Karpas-422 (cell line): ENCODE results near the gene NSMCE4A. TPM values are rescaled to one million over a fixed set of nuclear protein-coding genes. Genes with fewer than 3 reads are reported as not detected.
"Not testable (repeated sequence)": the region's sequence is repeated elsewhere in the genome, so short reads cannot be mapped to it uniquely, and the experiment has no call there.

Source experiments
- DNase-seq: peaks from one replicate; pipeline ENCODE4 v3.0.0-alpha.2; 2015
- H2AFZ ChIP-seq: fragments of 200-600 bp; sonication (generic); 2 replicates; pipeline ENCODE4 v1.6.1; 2014; ENCODE audit warnings: antibody characterized with exemption, low read length, mixed read lengths
- H3K27ac ChIP-seq: fragments of 200-600 bp; sonication (generic); 2 replicates; pipeline ENCODE4 v1.5.1; 2014; ENCODE audit warnings: mild to moderate bottlenecking, low read length, moderate library complexity
- H3K27me3 ChIP-seq: fragments of 200-600 bp; sonication (generic); 2 replicates; pipeline ENCODE4 v1.6.1; 2014; ENCODE audit warnings: low read length, mixed read lengths
- H3K36me3 ChIP-seq: fragments of 200-600 bp; sonication (generic); 2 replicates; pipeline ENCODE4 v1.6.1; 2014; ENCODE audit warnings: low read length, mixed read lengths; ENCODE audit not compliant: insufficient read depth
- H3K4me1 ChIP-seq: fragments of 200-600 bp; sonication (generic); 2 replicates; pipeline ENCODE4 v1.6.1; 2014; ENCODE audit warnings: mild to moderate bottlenecking, low read length, mixed read lengths
- H3K4me2 ChIP-seq: fragments of 200-600 bp; sonication (generic); 2 replicates; pipeline ENCODE4 v1.6.1; 2014; ENCODE audit warnings: low read length, low read depth, mild to moderate bottlenecking; ENCODE audit not compliant: poor library complexity, severe bottlenecking
- H3K4me3 ChIP-seq: fragments of 200-600 bp; sonication (generic); 2 replicates; pipeline ENCODE4 v1.5.1; 2014; ENCODE audit warnings: mild to moderate bottlenecking, antibody characterized with exemption, low read length, mixed read lengths
- H3K79me2 ChIP-seq: fragments of 200-600 bp; sonication (generic); 2 replicates; pipeline ENCODE4 v1.6.1; 2014; ENCODE audit warnings: mild to moderate bottlenecking, low read length, mixed read lengths
- H3K9ac ChIP-seq: fragments of 200-600 bp; sonication (generic); 2 replicates; pipeline ENCODE4 v1.6.0; 2014; ENCODE audit warnings: low read length
- H3K9me2 ChIP-seq: fragments of 200-600 bp; sonication (generic), shearing (Covaris generic); replicated peaks from 2 replicates; pipeline ENCODE4 v1.6.0; 2014; ENCODE audit warnings: mild to moderate bottlenecking, low read length, moderate library complexity; ENCODE audit not compliant: insufficient read depth
- H3K9me3 ChIP-seq: fragments of 300-700, 200-600 bp; sonication (generic); 2 replicates; pipeline ENCODE4 v1.6.1; 2014; ENCODE audit warnings: low read length, mixed read lengths
- H4K20me1 ChIP-seq: fragments of 200-600 bp; sonication (generic); 2 replicates; pipeline ENCODE4 v1.6.1; 2014; ENCODE audit warnings: mild to moderate bottlenecking, antibody characterized with exemption, low read length, low read depth; ENCODE audit not compliant: insufficient read depth
- total RNA-seq: library from RNA; depleted of rRNA; stranded (reverse); fragments of >200 nt; shearing (Covaris generic); gene quantifications from 2 replicates; pipeline ENCODE4 v1.2.3, GENCODE V29; 2014; ENCODE audit warnings: low replicate concordance

Gene NSMCE4A
- total RNA-seq, 1 experiment from 2014 or later: 105 TPM

DNA sequence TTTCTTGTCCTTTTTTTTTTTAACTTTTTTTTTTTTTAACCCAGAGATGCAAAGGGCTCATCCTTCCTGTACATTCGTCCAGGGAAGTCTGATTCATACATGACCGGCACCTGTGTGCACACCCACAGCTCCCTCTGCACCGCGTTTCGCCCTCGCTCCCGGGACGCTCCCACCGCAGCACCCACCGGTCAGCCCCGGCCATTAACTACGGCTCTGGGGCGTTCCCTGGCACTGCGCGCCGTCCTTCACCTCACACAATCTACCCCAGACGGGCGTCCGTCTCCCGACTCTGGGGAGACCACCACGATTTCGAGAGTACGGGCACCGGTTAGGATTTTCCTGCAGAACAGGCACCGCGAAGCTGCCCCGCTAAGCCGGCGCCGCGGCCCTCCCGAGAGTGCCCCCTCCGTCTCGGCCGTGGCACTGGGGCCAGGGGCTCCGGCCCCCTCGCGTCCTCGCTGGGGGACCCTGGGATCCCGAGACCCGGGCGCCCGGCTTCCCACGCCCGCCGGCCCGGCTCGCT is 47.6 kb downstream of the NSMCE4A start:
- peak overlapping the region; percentile 100 for H3K9ac ChIP-seq
- no peaks in the 10 kb centered on the region for H3K9me3 ChIP-seq
- peak; percentile 77 for DNase-seq
- peak overlapping the region; percentile 82 for H3K27ac ChIP-seq
- H3K27me3 ChIP-seq: no peaks in the 10 kb centered on the region
- peaks cover 63% of the 10 kb centered on the region for H3K79me2 ChIP-seq
- peak overlapping the region; percentile 75 for H3K4me2 ChIP-seq
- peak overlapping the region; percentile 75 for H3K4me3 ChIP-seq
- H3K36me3 ChIP-seq: peaks cover 9% of the 10 kb centered on the region; the same call in 1 of the 2 replicates
- peak overlapping the region; percentile 83; the same call in 1 of the 2 replicates for H2AFZ ChIP-seq
- H3K9me2 ChIP-seq: no peaks in the 10 kb centered on the region
- peaks cover 42% of the 10 kb centered on the region for H3K4me1 ChIP-seq
- no peaks in the 10 kb centered on the region for H4K20me1 ChIP-seq

GRCh38 chr10:121926671-121927317 is 48.2 kb downstream of the NSMCE4A start:
- peak overlapping the region; percentile 75 for H3K4me3 ChIP-seq
- H3K9me2 ChIP-seq: no peaks in the 10 kb centered on the region
- H3K4me1 ChIP-seq: peaks cover 48% of the 10 kb centered on the region
- H3K4me2 ChIP-seq: peak overlapping the region; percentile 75
- H3K27me3 ChIP-seq: no peaks in the 10 kb centered on the region
- H3K27ac ChIP-seq: peak overlapping the region; percentile 82
- peaks cover 69% of the 10 kb centered on the region for H3K79me2 ChIP-seq
- H4K20me1 ChIP-seq: no peaks in the 10 kb centered on the region
- H2AFZ ChIP-seq: peak overlapping the region; percentile 83; the same call in 1 of the 2 replicates
- H3K9me3 ChIP-seq: no peaks in the 10 kb centered on the region
- DNase-seq: peak; percentile 65
- H3K36me3 ChIP-seq: peaks cover 15% of the 10 kb centered on the region; the same call in 1 of the 2 replicates
- H3K9ac ChIP-seq: peak overlapping the region; percentile 100

DNA sequence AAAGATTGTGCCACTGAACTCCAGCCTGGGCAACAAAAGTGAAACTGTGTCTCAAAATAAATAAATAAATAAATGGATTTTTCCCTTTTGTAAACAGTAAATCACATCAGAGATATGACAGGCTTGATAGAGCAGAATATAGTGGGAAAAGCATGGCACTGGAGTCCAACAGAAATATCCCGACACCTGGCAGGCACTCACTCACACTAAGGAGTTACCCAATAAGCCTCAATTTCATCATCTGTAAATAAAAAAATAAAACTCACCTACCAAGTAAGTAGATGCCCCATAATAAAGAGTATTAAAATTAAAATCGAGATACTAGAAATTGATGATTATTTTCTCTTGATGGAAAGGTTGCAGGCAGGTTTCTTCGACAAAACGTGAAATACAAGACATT is 48.9 kb downstream of the NSMCE4A start:
- peak overlapping the region; percentile 82 for H3K27ac ChIP-seq
- H4K20me1 ChIP-seq: no peaks in the 10 kb centered on the region
- peaks cover 76% of the 10 kb centered on the region for H3K79me2 ChIP-seq
- H3K4me1 ChIP-seq: peaks cover 54% of the 10 kb centered on the region
- H3K27me3 ChIP-seq: no peaks in the 10 kb centered on the region
- H3K4me3 ChIP-seq: peak overlapping the region; percentile 75
- no peak overlapping the region for H2AFZ ChIP-seq
- DNase-seq: no peak
- no peaks in the 10 kb centered on the region for H3K9me2 ChIP-seq
- peak overlapping the region; percentile 100 for H3K9ac ChIP-seq
- H3K36me3 ChIP-seq: peaks cover 21% of the 10 kb centered on the region; the same call in 1 of the 2 replicates
- H3K4me2 ChIP-seq: peak overlapping the region; percentile 75
- no peaks in the 10 kb centered on the region for H3K9me3 ChIP-seq

GRCh38 chr10:121921238-121921931 is 53.6 kb downstream of the NSMCE4A start:
- peaks cover 47% of the 10 kb centered on the region for H3K36me3 ChIP-seq
- H3K27ac ChIP-seq: peak overlapping the region; percentile 95
- DNase-seq: peak; percentile 40

DNA sequence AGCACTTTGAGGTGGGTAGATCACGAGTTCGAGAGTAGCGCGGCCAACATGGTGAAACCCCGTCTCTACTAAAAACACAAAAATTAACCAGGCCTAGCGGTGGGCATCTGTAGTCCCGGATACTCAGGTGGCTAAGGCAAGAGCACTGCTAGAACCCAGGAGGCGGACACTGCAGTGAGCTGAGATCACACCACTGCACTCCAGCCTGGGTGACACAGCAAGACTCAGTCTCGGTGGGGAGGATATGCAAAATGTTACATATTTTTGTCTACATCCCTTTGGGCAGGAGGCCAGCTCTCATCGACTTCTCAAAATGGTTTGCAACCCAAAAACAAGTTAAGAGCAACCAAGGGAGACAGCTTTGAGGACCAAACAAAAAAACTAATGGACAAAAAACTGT is 55.4 kb downstream of the NSMCE4A start:
- no peaks in the 10 kb centered on the region for H3K9me3 ChIP-seq
- H3K4me1 ChIP-seq: peaks cover 61% of the 10 kb centered on the region
- H4K20me1 ChIP-seq: no peaks in the 10 kb centered on the region
- H3K36me3 ChIP-seq: peaks cover 52% of the 10 kb centered on the region
- peak overlapping the region; percentile 95 for H3K27ac ChIP-seq
- peak; percentile 95 for DNase-seq
- peak overlapping the region; percentile 45 for H3K4me3 ChIP-seq
- H3K9ac ChIP-seq: peak overlapping the region; percentile 51
- no peaks in the 10 kb centered on the region for H3K27me3 ChIP-seq
- peak overlapping the region; percentile 57 for H3K4me2 ChIP-seq
- H3K79me2 ChIP-seq: peaks cover 83% of the 10 kb centered on the region
- no peak overlapping the region for H2AFZ ChIP-seq
- no peaks in the 10 kb centered on the region for H3K9me2 ChIP-seq

More at GRCh38 chr10:121921238-121921931, 53.6 kb downstream of the NSMCE4A start:
- H3K4me2 ChIP-seq: peak overlapping the region; percentile 7
- H3K9ac ChIP-seq: no peak overlapping the region
- H2AFZ ChIP-seq: no peak overlapping the region
- peaks cover 76% of the 10 kb centered on the region for H3K4me1 ChIP-seq
- no peaks in the 10 kb centered on the region for H3K9me3 ChIP-seq
- peaks cover 87% of the 10 kb centered on the region for H3K79me2 ChIP-seq
- H3K27me3 ChIP-seq: no peaks in the 10 kb centered on the region
- H3K9me2 ChIP-seq: no peaks in the 10 kb centered on the region
- H4K20me1 ChIP-seq: no peaks in the 10 kb centered on the region
- no peak overlapping the region for H3K4me3 ChIP-seq

GRCh38 chr10:121918800-121919199 is 56.2 kb downstream of the NSMCE4A start:
- not testable (repeated sequence) for H4K20me1 ChIP-seq, H3K4me2 ChIP-seq, H3K9ac ChIP-seq, H3K27me3 ChIP-seq, H2AFZ ChIP-seq, H3K4me3 ChIP-seq, H3K9me2 ChIP-seq, DNase-seq, H3K9me3 ChIP-seq
- H3K36me3 ChIP-seq: peaks cover 57% of the 10 kb centered on the region
- peaks cover 57% of the 10 kb centered on the region for H3K4me1 ChIP-seq
- peak overlapping the region; percentile 95 for H3K27ac ChIP-seq
- peaks cover 82% of the 10 kb centered on the region for H3K79me2 ChIP-seq

GRCh38 chr10:121914661-121915060 is 60.4 kb downstream of the NSMCE4A start:
- Histone ChIP-seq H2AFZ (no peak overlapping the region), H3K9ac (no peak overlapping the region), H3K36me3 (peaks cover 58% of the 10 kb centered on the region), H3K79me2 (peaks cover 79% of the 10 kb centered on the region), H3K9me2 (no peaks in the 10 kb centered on the region), H3K27ac (no peak overlapping the region), H3K4me1 (peaks cover 23% of the 10 kb centered on the region), H4K20me1 (no peaks in the 10 kb centered on the region), H3K4me2 (no peak overlapping the region), H3K4me3 (no peak overlapping the region), H3K9me3 (no peaks in the 10 kb centered on the region), H3K27me3 (no peaks in the 10 kb centered on the region)
- no peak for DNase-seq

GRCh38 chr10:121911421-121911697 is 63.7 kb downstream of the NSMCE4A start:
- Histone ChIP-seq H2AFZ (no peak overlapping the region), H3K9me3 (no peaks in the 10 kb centered on the region), H3K36me3 (peaks cover 52% of the 10 kb centered on the region)

More at GRCh38 chr10:121911421-121911697, 63.7 kb downstream of the NSMCE4A start:
- no peak overlapping the region for H3K4me2 ChIP-seq
- H3K27me3 ChIP-seq: no peaks in the 10 kb centered on the region
- no peaks in the 10 kb centered on the region for H4K20me1 ChIP-seq
- peaks cover 7% of the 10 kb centered on the region for H3K4me1 ChIP-seq
- no peak overlapping the region for H3K27ac ChIP-seq
- no peak overlapping the region for H3K9ac ChIP-seq
- no peaks in the 10 kb centered on the region for H3K9me2 ChIP-seq
- no peak for DNase-seq
- peaks cover 69% of the 10 kb centered on the region for H3K79me2 ChIP-seq
- no peak overlapping the region for H3K4me3 ChIP-seq
